ENCODE data around the gene OR1F1.

GRCh38 chr16:3161235-3162018, 26.6 kb upstream of the OR1F1 start:
- TF ChIP-seq EZH2phosphoT487 (IDR thresholded peaks at IDR 0.05) (no peak), CTCF (IDR thresholded peaks at IDR 0.05) (no peak), EZH2 (IDR thresholded peaks at IDR 0.05) (no peak)
